Measurements from ENCODE around the gene IGDCC3.

IGDCC3 gene

GRCh38 chr15:65329288-65329983 lies 48.4 kb downstream of the IGDCC3 start:
- TF ChIP-seq SUZ12 (IDR thresholded peaks at IDR 0.05; ENCODE audit: extremely low read depth, insufficient read depth, insufficient read length) = no peak
- no peak for TF ChIP-seq YY1 (IDR thresholded peaks at IDR 0.05; ENCODE audit: insufficient read depth, insufficient read length)
- TF ChIP-seq ZNF274 (IDR thresholded peaks at IDR 0.05; ENCODE audit: low read depth, low read length) = no peak
- H3K36me3 ChIP-seq (ENCODE audit: insufficient read depth, insufficient read length, low read length) = peaks cover 69% of the 10 kb centered on the region
- H3K9ac ChIP-seq (ENCODE audit: insufficient read length, low read depth) = no peak overlapping the region
- no peaks in the 10 kb centered on the region for H3K27me3 ChIP-seq (ENCODE audit: insufficient read depth, insufficient read length)
- H3K9me3 ChIP-seq (ENCODE audit: insufficient read depth, low read length) = no peaks in the 10 kb centered on the region
- no peak for DNase-seq (ENCODE audit: low read depth, low spot score)
- peaks cover 17% of the 10 kb centered on the region for H3K4me1 ChIP-seq (ENCODE audit: insufficient read depth, insufficient read length)
- H3K4me3 ChIP-seq (ENCODE audit: insufficient read length, low read depth) = no peak overlapping the region

- no peak for DNase-seq (ENCODE audit: low read depth, low spot score)
- Histone ChIP-seq H3K36me3 (ENCODE audit: insufficient read depth, insufficient read length, low read length) (peaks cover 65% of the 10 kb centered on the region), H3K9me3 (ENCODE audit: insufficient read depth, low read length) (no peaks in the 10 kb centered on the region), H3K4me3 (ENCODE audit: insufficient read length, low read depth) (no peak overlapping the region), H3K4me1 (ENCODE audit: insufficient read depth, insufficient read length) (peaks cover 13% of the 10 kb centered on the region), H3K9ac (ENCODE audit: insufficient read length, low read depth) (no peak overlapping the region), H3K27me3 (ENCODE audit: insufficient read depth, insufficient read length) (no peaks in the 10 kb centered on the region)
- TF ChIP-seq ZNF274 (IDR thresholded peaks at IDR 0.05; ENCODE audit: low read depth, low read length) = no peak
- TF ChIP-seq YY1 (IDR thresholded peaks at IDR 0.05; ENCODE audit: insufficient read depth, insufficient read length) = no peak
- TF ChIP-seq SUZ12 (IDR thresholded peaks at IDR 0.05; ENCODE audit: extremely low read depth, insufficient read depth, insufficient read length) = no peak
Measured at GRCh38 chr15:65328506-65329287, 49.1 kb downstream of the IGDCC3 start.

- TF ChIP-seq ZNF274 (IDR thresholded peaks at IDR 0.05; ENCODE audit: low read depth, low read length) = no peak
- TF ChIP-seq YY1 (IDR thresholded peaks at IDR 0.05; ENCODE audit: insufficient read depth, insufficient read length) = no peak
- TF ChIP-seq SUZ12 (IDR thresholded peaks at IDR 0.05; ENCODE audit: extremely low read depth, insufficient read depth, insufficient read length) = no peak
- Histone ChIP-seq H3K36me3 (ENCODE audit: insufficient read depth, insufficient read length, low read length) (peaks cover 56% of the 10 kb centered on the region), H3K9ac (ENCODE audit: insufficient read length, low read depth) (no peak overlapping the region), H3K9me3 (ENCODE audit: insufficient read depth, low read length) (no peaks in the 10 kb centered on the region), H3K4me3 (ENCODE audit: insufficient read length, low read depth) (no peak overlapping the region), H3K27me3 (ENCODE audit: insufficient read depth, insufficient read length) (no peaks in the 10 kb centered on the region), H3K4me1 (ENCODE audit: insufficient read depth, insufficient read length) (peaks cover 10% of the 10 kb centered on the region)
- no peak for DNase-seq (ENCODE audit: low read depth, low spot score)
Measured at GRCh38 chr15:65327651-65328393, 50.0 kb downstream of the IGDCC3 start.

- Histone ChIP-seq H3K36me3 (ENCODE audit: insufficient read depth, insufficient read length, low read length) (peaks cover 46% of the 10 kb centered on the region), H3K27me3 (ENCODE audit: insufficient read depth, insufficient read length) (no peaks in the 10 kb centered on the region), H3K9ac (ENCODE audit: insufficient read length, low read depth) (no peak overlapping the region), H3K4me1 (ENCODE audit: insufficient read depth, insufficient read length) (peaks cover 9% of the 10 kb centered on the region), H3K9me3 (ENCODE audit: insufficient read depth, low read length) (no peaks in the 10 kb centered on the region), H3K4me3 (ENCODE audit: insufficient read length, low read depth) (no peak overlapping the region)
- TF ChIP-seq SUZ12 (IDR thresholded peaks at IDR 0.05; ENCODE audit: extremely low read depth, insufficient read depth, insufficient read length) = no peak
- TF ChIP-seq ZNF274 (IDR thresholded peaks at IDR 0.05; ENCODE audit: low read depth, low read length) = no peak
- TF ChIP-seq YY1 (IDR thresholded peaks at IDR 0.05; ENCODE audit: insufficient read depth, insufficient read length) = no peak
- DNase-seq (ENCODE audit: low read depth, low spot score) = no peak
Measured at GRCh38 chr15:65326818-65327217, 51.0 kb downstream of the IGDCC3 start.

GRCh38 chr15:65326117-65326526 lies 51.7 kb downstream of the IGDCC3 start:
- H3K36me3 ChIP-seq (ENCODE audit: insufficient read depth, insufficient read length, low read length) = peaks cover 39% of the 10 kb centered on the region
- H3K4me3 ChIP-seq (ENCODE audit: insufficient read length, low read depth) = no peak overlapping the region
- H3K9me3 ChIP-seq (ENCODE audit: insufficient read depth, low read length) = no peaks in the 10 kb centered on the region
- H3K4me1 ChIP-seq (ENCODE audit: insufficient read depth, insufficient read length) = peaks cover 9% of the 10 kb centered on the region
- no peak for DNase-seq (ENCODE audit: low read depth, low spot score)
- TF ChIP-seq ZNF274 (IDR thresholded peaks at IDR 0.05; ENCODE audit: low read depth, low read length) (no peak), SUZ12 (IDR thresholded peaks at IDR 0.05; ENCODE audit: extremely low read depth, insufficient read depth, insufficient read length) (no peak), YY1 (IDR thresholded peaks at IDR 0.05; ENCODE audit: insufficient read depth, insufficient read length) (no peak)
- H3K27me3 ChIP-seq (ENCODE audit: insufficient read depth, insufficient read length) = no peaks in the 10 kb centered on the region
- peak overlapping the region; percentile 69 for H3K9ac ChIP-seq (ENCODE audit: insufficient read length, low read depth)

GRCh38 chr15:65323071-65323511 lies 54.7 kb downstream of the IGDCC3 start:
- TF ChIP-seq ZNF274 (IDR thresholded peaks at IDR 0.05; ENCODE audit: low read depth, low read length) (no peak), SUZ12 (IDR thresholded peaks at IDR 0.05; ENCODE audit: extremely low read depth, insufficient read depth, insufficient read length) (no peak), YY1 (IDR thresholded peaks at IDR 0.05; ENCODE audit: insufficient read depth, insufficient read length) (no peak)
- H3K4me3 ChIP-seq (ENCODE audit: insufficient read length, low read depth) = no peak overlapping the region
- no peak for DNase-seq (ENCODE audit: low read depth, low spot score)
- H3K9me3 ChIP-seq (ENCODE audit: insufficient read depth, low read length) = no peaks in the 10 kb centered on the region
- peaks cover 9% of the 10 kb centered on the region for H3K36me3 ChIP-seq (ENCODE audit: insufficient read depth, insufficient read length, low read length)
- H3K27me3 ChIP-seq (ENCODE audit: insufficient read depth, insufficient read length) = no peaks in the 10 kb centered on the region
- no peak overlapping the region for H3K9ac ChIP-seq (ENCODE audit: insufficient read length, low read depth)
- peaks cover 9% of the 10 kb centered on the region for H3K4me1 ChIP-seq (ENCODE audit: insufficient read depth, insufficient read length)
